Thyroid gland (tissue), 4 donors: ENCODE measurements around the gene KIAA2012.

Experiments
- POLR2A ChIP-seq, 2 donors: fragments of 450-650 bp; IDR thresholded peaks; one replicate each; pipeline ENCODE4 v1.6.1; 2017; ENCODE audit warnings: antibody characterized with exemption in 2 of 2, mild to moderate bottlenecking in 2 of 2, moderate library complexity in 1 of 2
- TF ChIP-seq, protein P1 (sequence below), 6 experiments: fragments of 200-600 bp in 3 of 6; fragments of 450-650 bp in 3 of 6; sonication (generic) in 3 of 6; IDR thresholded peaks; one replicate each; pipeline ENCODE4 v1.5.1; 2016 to 2019; ENCODE audit warnings: antibody characterized with exemption in 6 of 6, mild to moderate bottlenecking in 2 of 6, inconsistent platforms in 1 of 6, moderate library complexity in 1 of 6

DNA sequence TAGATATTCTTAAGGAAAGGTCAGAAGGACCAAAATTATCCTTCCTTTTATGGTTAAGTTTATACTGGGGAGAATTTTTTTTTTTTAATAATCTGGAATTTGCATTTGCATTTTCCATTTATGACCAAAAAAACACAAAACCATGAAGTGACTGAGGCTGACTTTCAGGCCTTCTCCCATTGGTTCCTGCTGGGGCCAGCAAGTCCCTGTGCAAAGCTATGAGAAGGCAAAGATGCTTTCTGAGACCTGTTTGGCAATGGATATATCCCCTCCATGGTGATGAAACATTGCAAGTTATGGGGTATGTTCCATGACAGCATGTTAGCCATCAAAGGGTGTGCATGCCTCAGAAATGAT is 60.8 kb downstream of the KIAA2012 start:
- no peak for TF ChIP-seq POLR2A (IDR thresholded peaks at IDR 0.05)
- TF ChIP-seq, protein P1, sequence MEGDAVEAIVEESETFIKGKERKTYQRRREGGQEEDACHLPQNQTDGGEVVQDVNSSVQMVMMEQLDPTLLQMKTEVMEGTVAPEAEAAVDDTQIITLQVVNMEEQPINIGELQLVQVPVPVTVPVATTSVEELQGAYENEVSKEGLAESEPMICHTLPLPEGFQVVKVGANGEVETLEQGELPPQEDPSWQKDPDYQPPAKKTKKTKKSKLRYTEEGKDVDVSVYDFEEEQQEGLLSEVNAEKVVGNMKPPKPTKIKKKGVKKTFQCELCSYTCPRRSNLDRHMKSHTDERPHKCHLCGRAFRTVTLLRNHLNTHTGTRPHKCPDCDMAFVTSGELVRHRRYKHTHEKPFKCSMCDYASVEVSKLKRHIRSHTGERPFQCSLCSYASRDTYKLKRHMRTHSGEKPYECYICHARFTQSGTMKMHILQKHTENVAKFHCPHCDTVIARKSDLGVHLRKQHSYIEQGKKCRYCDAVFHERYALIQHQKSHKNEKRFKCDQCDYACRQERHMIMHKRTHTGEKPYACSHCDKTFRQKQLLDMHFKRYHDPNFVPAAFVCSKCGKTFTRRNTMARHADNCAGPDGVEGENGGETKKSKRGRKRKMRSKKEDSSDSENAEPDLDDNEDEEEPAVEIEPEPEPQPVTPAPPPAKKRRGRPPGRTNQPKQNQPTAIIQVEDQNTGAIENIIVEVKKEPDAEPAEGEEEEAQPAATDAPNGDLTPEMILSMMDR (IDR thresholded peaks at IDR 0.05): no peak
